SK-N-SH treated with all-trans-retinoic acid at 6 μM for 48 hours (cell line): Measurements from ENCODE around the gene JMJD4.

Source experiments
- PATZ1 ChIP-seq: fragments of 250-450 bp; sonication (Bioruptor Pico); IDR thresholded peaks from 2 replicates; pipeline ENCODE4 v1.8.0; 2020; ENCODE audit warnings: mild to moderate bottlenecking, moderate library complexity, borderline replicate concordance
- PPARA ChIP-seq: fragments of 250-450 bp; sonication (Bioruptor Pico); IDR thresholded peaks from 2 replicates; pipeline ENCODE4 v1.5.0; 2020; ENCODE audit warnings: mild to moderate bottlenecking, borderline replicate concordance
- RARB ChIP-seq: fragments of 250-450 bp; sonication (Bioruptor Pico); IDR thresholded peaks from 2 replicates; pipeline ENCODE4 v1.8.0; 2021; ENCODE audit warnings: mild to moderate bottlenecking, moderate library complexity

- TF ChIP-seq PPARA (CRISPR knock-in tag): no peak
- TF ChIP-seq PATZ1 (CRISPR knock-in tag): no peak
- no peak for TF ChIP-seq RARB (CRISPR knock-in tag)
Measured at GRCh38 chr1:227728892-227729143, 6.3 kb downstream of the JMJD4 start.
